ENCODE results near the gene MAEA. TPM values are rescaled to one million over a fixed set of nuclear protein-coding genes. Genes with fewer than 3 reads are reported as not detected.

Gene MAEA
- total and polyA plus RNA-seq, 2 of the 8 experiments (the other 6 are each of a cell fraction or from before 2014, with no cell fraction given), result 75.8 to 133 TPM

DNA sequence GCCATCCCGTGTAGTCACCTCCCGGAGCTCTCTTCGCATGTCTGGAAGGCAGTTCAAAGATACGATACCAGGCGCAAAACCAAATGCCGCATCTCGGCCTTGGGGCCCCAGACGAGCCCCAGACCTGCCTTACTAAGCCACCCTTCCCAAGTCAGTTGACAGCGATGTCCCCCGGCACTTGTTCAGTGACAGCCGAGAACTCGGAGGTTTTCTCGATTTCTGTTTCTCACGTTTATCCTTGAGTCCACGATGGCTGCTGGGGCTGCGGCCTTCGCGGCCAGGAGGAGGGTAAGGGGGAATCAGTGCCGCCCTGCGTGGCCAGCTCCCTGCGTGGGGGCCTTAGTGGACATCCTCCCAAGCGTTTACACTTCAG, 7.3 kb downstream of the MAEA start (continued):
- TF ChIP-seq PHF8 (conservative IDR thresholded peaks at IDR 0.05; ENCODE audit: low read depth, low read length), result no peak
- no peak for TF ChIP-seq POLR2A (IDR thresholded peaks at IDR 0.05; ENCODE audit: control extremely low read depth in 1 of 2, low read depth in 2 of 2, low read length in 2 of 2)
- TF ChIP-seq GTF2F1 (IDR thresholded peaks at IDR 0.05; ENCODE audit: borderline replicate concordance, low read depth, low read length), result no peak
- TF ChIP-seq POU5F1 (IDR thresholded peaks at IDR 0.05; ENCODE audit: low read depth, low read length), result no peak

Data from H1 (cell line).